NCI-H2227 (cell line): ENCODE measurements around the gene POT1.
"Not testable (repeated sequence)": the region's sequence is repeated elsewhere in the genome, so short reads cannot be mapped to it uniquely, and the experiment has no call there.

ENCODE experiments used
- DNase-seq: peaks from one replicate; lab custom pipeline; 2025; ENCODE audit not compliant: unreplicated experiment; lab: John Stamatoyannopoulos, UW

POT1 gene

GRCh38 chr7:124929467-124930172 is at the start of gene POT1:
TSS of gene POT1 (minus strand) at chr7:124929825. CDS start at chr7:124897173, 32,652 bp downstream.
- DNase-seq, result peak; percentile 100

DNA sequence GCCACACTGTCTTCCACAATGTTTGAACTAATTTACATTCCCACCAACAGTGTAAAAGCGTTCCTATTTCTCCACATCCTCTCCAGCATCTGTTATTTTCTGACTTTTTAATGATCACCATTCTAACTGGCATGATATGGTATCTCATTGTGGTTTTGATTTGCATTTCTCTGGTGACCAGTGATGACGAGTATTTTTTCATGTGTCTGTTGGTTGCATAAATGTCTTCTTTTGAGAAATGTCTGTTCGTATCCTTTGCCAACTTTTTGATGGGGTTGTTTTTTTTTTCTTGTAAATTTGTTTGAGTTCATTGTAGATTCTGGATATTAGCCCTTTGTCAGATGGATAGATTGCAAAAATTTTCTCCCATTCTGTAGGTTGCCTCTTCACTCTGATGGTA is 45.5 kb upstream of the POT1 start:
- DNase-seq, result not testable (repeated sequence)

DNA sequence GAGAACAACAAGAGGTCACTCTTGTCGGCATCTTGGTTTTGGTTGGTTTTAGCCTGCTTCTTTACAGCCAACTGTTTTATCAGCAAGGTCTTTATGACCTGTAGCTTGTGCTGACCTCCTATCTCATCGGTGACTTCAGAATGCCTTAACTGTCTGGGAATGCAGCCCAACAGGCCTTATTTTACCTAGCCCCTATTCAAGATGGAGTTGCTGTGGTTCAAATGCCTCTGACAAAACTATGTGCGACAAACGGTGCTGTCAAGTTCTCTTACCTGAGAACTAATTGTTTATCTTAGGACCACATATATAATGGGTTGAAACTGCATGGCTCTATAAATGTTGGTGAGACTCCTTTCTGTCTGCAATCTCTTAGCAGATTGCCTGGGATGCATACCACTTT is 35.9 kb upstream of the POT1 start:
- DNase-seq, result no peak

GRCh38 chr7:124959676-124960075 is 30.1 kb upstream of the POT1 start:
- DNase-seq, result no peak

DNA sequence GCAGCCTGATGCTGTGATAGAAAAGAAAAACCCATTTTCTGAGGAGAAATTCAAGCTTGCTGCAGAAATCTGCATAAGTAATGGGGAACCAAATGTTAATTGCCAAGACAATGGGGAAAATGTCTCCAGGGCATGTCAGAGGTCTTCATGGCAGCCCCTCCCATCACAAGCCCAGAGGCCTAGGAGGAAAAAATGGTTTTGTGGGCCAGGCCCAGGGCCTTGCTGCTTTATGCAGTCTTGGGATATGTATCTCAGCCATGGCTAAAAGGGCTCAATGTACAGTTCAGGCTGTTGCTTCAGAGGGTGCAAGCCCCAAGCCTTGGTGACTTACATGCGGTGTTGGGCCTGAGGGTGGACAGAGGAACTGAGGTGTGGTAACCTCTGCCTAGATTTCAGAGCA is 28.3 kb upstream of the POT1 start:
- not testable (repeated sequence) for DNase-seq

- DNase-seq, result no peak
Measured at GRCh38 chr7:124956160-124956559, 26.5 kb upstream of the POT1 start.

DNA sequence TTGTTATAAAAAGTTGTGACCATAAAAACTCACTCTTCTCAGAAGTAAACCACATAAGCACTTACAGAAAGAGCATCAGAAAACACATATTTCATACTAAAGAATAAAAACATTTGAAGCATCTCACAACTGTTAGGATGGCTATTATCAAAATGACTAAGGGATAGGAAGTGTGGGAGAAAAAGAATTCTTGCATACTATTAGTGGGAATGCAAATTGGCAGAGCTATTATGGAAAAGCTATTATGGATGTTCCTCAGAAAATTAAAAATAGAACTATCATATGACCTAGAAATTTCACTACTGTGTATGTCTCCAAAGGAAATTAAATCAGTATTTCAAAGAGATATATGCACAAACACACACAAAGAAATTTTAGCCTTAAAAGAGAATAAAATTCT is 25.2 kb upstream of the POT1 start:
- DNase-seq, result no peak

DNA sequence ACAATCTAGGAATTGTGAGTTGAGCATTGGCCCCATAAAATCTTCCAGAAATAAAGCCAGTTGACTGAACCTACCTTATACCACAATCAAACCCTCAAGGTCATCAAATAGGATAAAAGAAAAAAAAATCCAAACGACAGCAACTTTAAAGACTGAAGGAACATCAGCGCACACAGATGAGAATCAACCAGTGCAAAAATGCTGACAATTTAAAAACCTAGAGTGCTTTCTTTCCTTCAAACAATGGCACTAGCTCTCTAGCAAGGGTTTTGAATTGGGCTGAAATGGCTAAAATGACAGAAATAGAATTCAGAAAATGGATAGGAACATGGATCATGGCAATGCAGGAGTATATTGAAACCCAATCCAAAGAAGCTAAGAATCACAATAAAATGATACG is 16.1 kb upstream of the POT1 start:
- no peak for DNase-seq

- DNase-seq, result no peak
Measured at GRCh38 chr7:124943472-124943871, 13.8 kb upstream of the POT1 start.

DNA sequence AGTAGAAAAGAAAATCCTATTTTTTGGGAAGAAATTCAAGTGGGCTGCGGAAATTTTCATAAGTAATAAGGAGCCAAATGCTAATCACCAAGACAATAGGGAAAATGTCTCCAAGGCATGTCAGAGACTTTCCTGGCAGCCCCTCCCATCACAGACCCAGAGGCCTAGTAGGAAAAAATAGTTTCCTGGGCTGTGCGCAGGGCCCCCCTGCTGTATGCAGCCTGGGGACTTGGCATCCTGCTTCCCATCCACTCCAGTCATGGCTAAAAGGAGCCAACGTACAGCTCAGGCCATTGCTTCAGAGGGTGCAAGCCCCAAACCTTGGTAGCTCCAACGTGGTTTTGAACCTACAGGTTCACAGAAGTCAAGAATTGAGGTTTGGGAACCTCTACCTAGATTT is 12.8 kb upstream of the POT1 start:
- no peak for DNase-seq

GRCh38 chr7:124940306-124940705 is 10.7 kb upstream of the POT1 start:
- no peak for DNase-seq

GRCh38 chr7:124938128-124938527 is 8.5 kb upstream of the POT1 start:
- no peak for DNase-seq

DNA sequence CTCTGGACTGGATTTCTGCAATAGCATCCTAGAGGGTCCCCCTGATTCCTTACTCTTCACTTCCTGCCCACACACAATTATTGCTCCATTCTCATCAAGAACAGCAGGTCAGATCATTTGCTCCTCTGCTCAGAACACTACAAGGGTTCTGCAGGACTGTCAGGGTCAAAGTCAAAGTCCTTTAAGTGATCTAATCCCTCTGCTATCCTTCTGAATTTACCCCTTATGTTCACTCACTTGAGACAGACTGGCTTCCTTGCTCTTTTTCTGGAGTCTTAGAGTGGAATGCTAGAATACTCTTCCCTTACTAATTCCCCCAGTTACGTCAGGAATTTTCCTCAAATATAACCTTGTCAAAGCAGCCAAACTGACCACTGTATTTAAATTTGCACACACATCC is 7.5 kb upstream of the POT1 start:
- DNase-seq, result no peak

DNA sequence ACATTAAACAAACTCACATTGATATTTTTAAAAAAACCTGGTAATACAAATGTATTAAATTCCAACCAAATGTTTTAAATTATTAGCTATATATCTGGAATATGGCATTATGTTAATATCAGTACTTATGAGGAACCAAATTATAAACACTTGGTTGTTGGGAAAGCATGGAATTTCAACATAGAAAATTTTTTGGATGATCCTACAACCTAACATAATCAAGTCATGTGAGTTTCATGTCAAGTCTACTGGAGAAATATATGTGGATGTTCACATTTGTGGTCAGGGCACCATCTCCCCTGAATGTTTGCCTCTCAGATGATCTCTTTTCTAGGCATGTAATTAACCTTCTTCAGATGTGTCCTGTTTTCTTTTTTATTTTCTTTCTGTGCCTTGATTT is 5.2 kb upstream of the POT1 start:
- no peak for DNase-seq

DNA sequence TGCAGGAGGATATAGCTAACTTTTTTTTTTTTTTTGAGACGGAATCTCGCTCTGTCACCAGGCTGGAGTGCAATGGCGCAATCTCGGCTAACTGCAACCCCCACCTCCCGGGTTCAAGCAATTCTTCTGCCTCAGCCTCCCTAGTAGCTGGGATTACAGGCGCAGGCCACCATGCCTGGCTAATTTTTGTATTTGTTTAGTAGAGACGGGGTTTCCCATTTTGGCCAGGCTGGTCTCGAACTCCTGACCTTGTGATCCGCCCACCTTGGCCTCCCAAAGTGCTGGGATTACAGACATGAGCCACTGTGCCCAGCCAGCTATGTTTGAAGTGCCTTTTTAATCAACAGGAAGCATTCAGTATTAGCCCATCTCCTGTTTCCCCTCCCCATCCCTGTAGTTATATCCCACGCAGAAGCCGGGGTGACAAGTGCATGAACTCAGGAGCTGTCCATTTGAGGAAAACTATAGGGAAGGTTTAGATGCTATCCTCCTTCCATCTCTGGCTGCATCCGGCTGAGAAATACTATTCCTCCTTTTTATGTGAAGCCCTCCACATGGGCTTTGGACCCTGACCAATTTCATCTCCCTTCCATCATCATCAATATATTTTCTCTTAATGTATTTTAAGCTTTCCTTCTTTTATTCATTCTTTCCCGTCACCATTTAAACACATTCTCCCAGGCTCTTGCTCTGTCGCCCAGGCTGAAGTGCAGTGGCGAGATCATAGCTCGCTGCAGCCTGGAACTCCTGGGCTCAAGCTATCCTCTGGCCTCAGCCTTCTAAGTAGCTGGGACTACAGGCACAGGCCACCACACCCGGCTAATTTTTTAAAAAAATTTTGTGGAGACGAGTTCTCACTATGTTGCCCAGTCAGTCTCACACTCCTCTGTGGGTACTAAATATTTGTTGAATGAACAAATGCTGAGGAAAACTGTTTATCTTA is 1.3 kb upstream of the POT1 start:
- no peak for DNase-seq

DNA sequence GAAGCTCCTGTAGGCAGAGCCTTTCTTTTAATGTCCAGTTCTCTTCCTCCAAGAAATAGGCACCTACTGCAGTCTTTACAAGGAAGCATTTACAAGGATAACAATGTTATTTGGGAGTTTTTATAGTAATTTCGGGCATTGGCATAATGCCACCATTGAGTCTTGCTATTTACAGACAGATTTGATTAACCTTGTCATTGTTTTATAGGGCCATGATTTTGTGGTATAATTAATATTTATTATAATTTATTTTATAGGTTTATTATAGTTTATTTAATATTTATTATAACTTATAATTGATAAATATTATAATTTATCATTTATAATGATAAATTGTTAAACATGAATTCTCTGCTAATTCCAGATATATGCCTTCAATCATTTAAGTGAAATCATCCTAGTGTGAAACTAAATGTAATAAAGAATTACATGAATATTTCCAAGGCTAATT is 573 bp upstream of the POT1 start:
- DNase-seq, result no peak

DNA sequence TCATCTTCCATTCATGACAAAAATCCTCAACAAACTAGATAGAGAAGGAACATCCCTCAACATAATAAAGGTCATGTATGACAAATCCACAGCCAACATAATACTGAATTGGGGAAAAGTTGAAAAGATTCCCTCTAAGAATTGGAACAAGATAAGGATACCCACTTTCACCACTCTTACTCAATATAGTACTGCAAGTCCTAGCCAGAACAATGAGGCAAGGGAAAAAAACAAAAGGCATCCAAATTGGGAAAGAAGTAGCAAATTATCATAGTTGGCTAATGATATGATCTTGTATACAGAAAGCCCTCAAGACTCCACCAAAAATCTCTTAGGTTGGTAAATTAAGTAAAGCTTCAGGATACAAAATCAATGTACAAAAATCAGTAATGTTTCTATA is 4.7 kb downstream of the POT1 start:
- DNase-seq, result no peak

DNA sequence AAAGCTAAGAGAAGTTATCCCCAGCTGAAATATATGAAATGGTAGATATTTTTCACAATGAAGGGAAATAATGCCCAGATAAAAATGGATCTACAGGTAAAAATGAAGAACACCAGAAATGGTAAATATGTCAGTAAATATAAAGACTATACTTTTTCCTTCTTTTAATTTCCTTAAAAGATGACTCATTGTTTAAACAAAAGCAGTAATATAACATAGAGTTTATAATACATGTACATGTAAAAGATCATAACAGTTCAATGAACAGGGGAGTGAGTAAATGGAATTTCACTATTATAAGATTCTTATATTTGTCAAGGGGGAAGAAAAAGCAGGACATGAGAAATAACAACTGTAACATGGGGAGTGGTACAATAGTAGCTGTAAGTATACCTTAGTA is 7.4 kb downstream of the POT1 start:
- no peak for DNase-seq

GRCh38 chr7:124919841-124920240 is 9.8 kb downstream of the POT1 start:
- no peak for DNase-seq

DNA sequence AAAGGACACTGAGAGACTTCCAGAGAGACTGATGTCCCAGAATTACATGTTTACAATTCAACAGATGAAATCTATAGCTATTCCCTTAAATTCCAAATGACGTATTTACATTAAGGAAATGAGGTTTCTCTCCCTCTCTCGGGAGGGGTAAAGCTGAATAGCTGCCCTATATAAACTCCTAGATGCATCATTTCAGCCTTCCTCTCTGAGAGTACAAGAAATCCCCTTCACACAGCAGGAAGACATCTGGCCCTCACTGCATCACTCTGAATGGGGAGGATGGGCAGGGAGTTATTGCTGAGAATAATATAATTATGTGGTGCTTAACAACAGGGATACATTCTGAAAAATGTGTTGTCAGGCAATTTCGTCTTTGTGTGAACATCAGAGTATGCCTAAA is 11.0 kb downstream of the POT1 start:
- peak; percentile 74 for DNase-seq

GRCh38 chr7:124915242-124915641 is 14.4 kb downstream of the POT1 start:
- no peak for DNase-seq

DNA sequence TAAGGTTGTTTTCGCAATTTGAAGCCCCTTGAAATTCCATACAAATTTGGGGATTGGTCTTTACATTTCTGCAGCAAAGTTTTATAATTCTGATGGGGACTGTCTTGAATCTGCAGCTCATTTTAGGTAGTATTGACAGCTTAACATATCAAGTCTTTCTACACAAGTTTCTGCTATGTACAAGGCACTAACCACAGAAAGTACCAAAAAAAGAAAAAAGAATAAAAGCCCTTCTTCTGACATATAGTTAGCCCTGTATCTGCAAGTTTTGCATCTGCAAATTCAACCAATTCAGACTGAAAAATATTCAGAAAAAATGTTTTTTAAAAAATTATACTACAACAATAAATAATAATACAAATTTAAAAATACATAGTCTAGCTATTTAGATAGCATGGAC is 15.3 kb downstream of the POT1 start:
- no peak for DNase-seq
